ENCODE data around the gene RASA1.

Gene RASA1

GRCh38 chr5:87361031-87361445, 93.4 kb downstream of the RASA1 start:
- no peak for DNase-seq (ENCODE audit: low read depth)

GRCh38 chr5:87361536-87362213, 94.0 kb downstream of the RASA1 start:
- DNase-seq (ENCODE audit: low read depth) = no peak

GRCh38 chr5:87367243-87367642, 99.6 kb downstream of the RASA1 start:
- DNase-seq (ENCODE audit: low read depth) = no peak

GRCh38 chr5:87368601-87369000, 100.9 kb downstream of the RASA1 start:
- no peak for DNase-seq (ENCODE audit: low read depth)

GRCh38 chr5:87369431-87369830, 101.7 kb downstream of the RASA1 start:
- DNase-seq (ENCODE audit: low read depth) = no peak

GRCh38 chr5:87372705-87373104, 105.0 kb downstream of the RASA1 start:
- no peak for DNase-seq (ENCODE audit: low read depth)

- no peak for DNase-seq (ENCODE audit: low read depth)
Observed at GRCh38 chr5:87382224-87382623, 114.5 kb downstream of the RASA1 start.

- no peak for DNase-seq (ENCODE audit: low read depth)
Observed at GRCh38 chr5:87383216-87383615, 115.5 kb downstream of the RASA1 start.

GRCh38 chr5:87385802-87386201, 118.1 kb downstream of the RASA1 start:
- DNase-seq (ENCODE audit: low read depth) = no peak

GRCh38 chr5:87388129-87388528, 120.4 kb downstream of the RASA1 start:
- DNase-seq (ENCODE audit: low read depth) = no peak

GRCh38 chr5:87389296-87390034, 121.8 kb downstream of the RASA1 start:
- no peak for DNase-seq (ENCODE audit: low read depth)

GRCh38 chr5:87390075-87390474, 122.4 kb downstream of the RASA1 start:
- DNase-seq (ENCODE audit: low read depth) = no peak

- DNase-seq (ENCODE audit: low read depth) = no peak
Observed at GRCh38 chr5:87390576-87391199, 123.0 kb downstream of the RASA1 start.

GRCh38 chr5:87392170-87392569, 124.5 kb downstream of the RASA1 start:
- no peak for DNase-seq (ENCODE audit: low read depth)

GRCh38 chr5:87392801-87393200, 125.1 kb downstream of the RASA1 start:
- DNase-seq (ENCODE audit: low read depth) = no peak

- no peak for DNase-seq (ENCODE audit: low read depth)
Observed at GRCh38 chr5:87393331-87393730, 125.6 kb downstream of the RASA1 start.

- DNase-seq (ENCODE audit: low read depth) = no peak
Observed at GRCh38 chr5:87394411-87395165, 126.9 kb downstream of the RASA1 start.

GRCh38 chr5:87398981-87399614, 131.4 kb downstream of the RASA1 start:
- no peak for DNase-seq (ENCODE audit: low read depth)

- DNase-seq (ENCODE audit: low read depth) = no peak
Observed at GRCh38 chr5:87399720-87400119, 132.0 kb downstream of the RASA1 start.

- DNase-seq (ENCODE audit: low read depth) = no peak
Observed at GRCh38 chr5:87400305-87400899, 132.7 kb downstream of the RASA1 start.

- DNase-seq (ENCODE audit: low read depth) = no peak
Observed at GRCh38 chr5:87401626-87402025, 133.9 kb downstream of the RASA1 start.

- DNase-seq (ENCODE audit: low read depth) = no peak
Observed at GRCh38 chr5:87403409-87403808, 135.7 kb downstream of the RASA1 start.

Measured in T-helper 22 cell (primary cell).